Brain microvascular endothelial cell (primary cell): Measurements from ENCODE around the gene TIRAP.

ENCODE experiments used
- DNase-seq: peaks from one replicate; pipeline ENCODE4 v3.0.0-alpha.2; 2020
- H3K27ac ChIP-seq: fragments of 250-450 bp; sonication (Bioruptor Pico); 2 replicates; pipeline ENCODE4 v1.5.1; 2020; ENCODE audit warnings: mild to moderate bottlenecking, moderate library complexity
- H3K27me3 ChIP-seq: fragments of 250-450 bp; sonication (Bioruptor Pico); replicated peaks from 2 replicates; pipeline ENCODE4 v1.5.1; 2020; ENCODE audit warnings: mild to moderate bottlenecking
- H3K36me3 ChIP-seq: fragments of 250-450 bp; sonication (Bioruptor Pico); replicated peaks from 2 replicates; pipeline ENCODE4 v1.5.1; 2020; ENCODE audit warnings: mild to moderate bottlenecking
- H3K4me3 ChIP-seq: 2 replicates; pipeline ENCODE4 v1.5.1; 2011; ENCODE audit warnings: low read depth, mild to moderate bottlenecking, control low read depth, low read length, moderate library complexity
- CTCF ChIP-seq: IDR thresholded peaks from 2 replicates; pipeline ENCODE4 v1.5.1; 2011; ENCODE audit warnings: low read depth, mild to moderate bottlenecking, moderate library complexity, low read length, control low read depth, inconsistent platforms; ENCODE audit errors: missing control alignments
- in situ Hi-C: cut with HindIII; loops from 2 replicates; pipeline ENCODE4 v1.10.0; 2017; ENCODE audit warnings: low sequenced_read_pairs, low pct_ligation_motif_present

The TIRAP gene

DNA sequence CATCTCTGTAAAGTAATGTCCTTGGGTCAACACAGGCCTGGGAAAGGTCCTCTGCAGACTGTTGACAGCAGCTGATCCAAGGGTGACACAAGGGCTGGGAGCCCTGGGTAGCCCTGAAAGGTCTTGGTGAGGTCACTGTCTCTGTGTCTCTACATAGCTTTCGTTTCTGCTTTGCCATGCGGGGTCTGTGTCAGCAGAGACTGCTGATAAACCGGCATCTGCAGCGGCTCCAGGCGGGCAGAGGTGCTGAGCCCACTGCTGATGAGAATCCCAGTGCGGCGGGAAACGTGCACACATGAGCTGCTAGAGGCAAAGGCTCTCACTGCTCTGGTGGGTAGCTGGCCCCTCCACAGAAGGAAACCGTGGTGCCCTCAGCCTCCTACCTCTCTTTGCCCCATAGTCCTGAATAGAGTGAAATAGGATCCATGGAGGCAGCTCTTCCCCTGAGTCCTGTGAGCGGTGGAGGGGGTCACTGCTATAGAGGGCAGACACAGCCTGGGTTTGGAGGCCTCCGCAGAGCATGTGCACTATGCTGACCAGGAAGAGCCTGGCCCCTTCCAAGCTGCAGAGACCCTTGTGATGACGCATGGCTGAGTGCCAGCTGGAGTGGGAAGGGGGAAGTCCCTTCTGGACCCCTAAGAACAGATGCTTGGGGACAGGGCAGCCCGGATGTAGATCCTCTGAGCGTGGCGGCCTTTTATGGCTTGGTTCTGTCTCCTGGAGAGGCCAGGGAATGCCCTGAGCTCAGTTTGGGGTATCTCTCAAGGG, 54.8 kb downstream of the TIRAP start:
- Histone ChIP-seq H3K36me3 (no peaks in the 10 kb centered on the region), H3K27ac (no peak overlapping the region), H3K27me3 (no peaks in the 10 kb centered on the region), H3K4me3 (no peak overlapping the region)
- TF ChIP-seq CTCF = no peak
- no peak for DNase-seq
- in situ Hi-C loops = no loop called here

- no peak overlapping the region for H3K27ac ChIP-seq
- no peak overlapping the region for H3K4me3 ChIP-seq
- TF ChIP-seq CTCF = no peak
- in situ Hi-C loops = no loop called here
- no peaks in the 10 kb centered on the region for H3K27me3 ChIP-seq
- no peak for DNase-seq
- H3K36me3 ChIP-seq = no peaks in the 10 kb centered on the region
Observed at GRCh38 chr11:126338346-126339055, 55.6 kb downstream of the TIRAP start.

- Histone ChIP-seq H3K27me3 (no peaks in the 10 kb centered on the region), H3K27ac (no peak overlapping the region), H3K4me3 (no peak overlapping the region), H3K36me3 (no peaks in the 10 kb centered on the region)
- no peak for TF ChIP-seq CTCF
- in situ Hi-C loops = no loop called here
- no peak for DNase-seq
Observed at GRCh38 chr11:126339073-126339862, 56.4 kb downstream of the TIRAP start.

- TF ChIP-seq CTCF = no peak
- Histone ChIP-seq H3K36me3 (no peaks in the 10 kb centered on the region), H3K27ac (no peak overlapping the region), H3K4me3 (no peak overlapping the region), H3K27me3 (no peaks in the 10 kb centered on the region)
- in situ Hi-C loops = no loop called here
- no peak for DNase-seq
Observed at GRCh38 chr11:126339863-126340434, 57.1 kb downstream of the TIRAP start.

- H3K36me3 ChIP-seq = no peaks in the 10 kb centered on the region
- H3K27me3 ChIP-seq = no peaks in the 10 kb centered on the region
- no peak overlapping the region for H3K4me3 ChIP-seq
- in situ Hi-C loops = no loop called here
- no peak for DNase-seq
- no peak overlapping the region for H3K27ac ChIP-seq
- TF ChIP-seq CTCF = no peak
Observed at GRCh38 chr11:126340960-126341606, 58.2 kb downstream of the TIRAP start.
